Measurements from ENCODE around the gene FAM193A.
"Not testable (repeated sequence)": the region's sequence is repeated elsewhere in the genome, so short reads cannot be mapped to it uniquely, and the experiment has no call there.

The FAM193A gene

DNA sequence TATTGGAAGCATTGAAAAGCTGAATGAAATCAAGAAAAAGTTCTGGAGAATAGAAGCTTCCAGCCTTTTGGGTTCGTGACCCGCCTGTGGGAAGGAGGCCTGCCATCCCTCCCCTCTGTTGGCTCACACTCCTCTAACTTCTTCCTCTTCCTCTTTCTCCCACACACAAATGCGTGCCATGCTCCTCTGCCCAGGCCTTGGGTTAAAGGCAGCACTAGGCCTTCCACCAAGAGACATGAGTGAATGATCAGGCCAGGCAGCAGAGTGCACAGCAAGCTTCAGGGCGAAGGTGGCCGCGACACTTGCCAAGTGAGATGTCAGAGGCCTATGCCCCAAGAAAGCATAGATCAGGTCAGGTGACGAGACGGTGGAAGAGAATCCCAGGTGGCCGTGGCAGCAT is 38.4 kb downstream of the FAM193A start:
- H3K4me3 Mint-ChIP-seq = no peak overlapping the region

DNA sequence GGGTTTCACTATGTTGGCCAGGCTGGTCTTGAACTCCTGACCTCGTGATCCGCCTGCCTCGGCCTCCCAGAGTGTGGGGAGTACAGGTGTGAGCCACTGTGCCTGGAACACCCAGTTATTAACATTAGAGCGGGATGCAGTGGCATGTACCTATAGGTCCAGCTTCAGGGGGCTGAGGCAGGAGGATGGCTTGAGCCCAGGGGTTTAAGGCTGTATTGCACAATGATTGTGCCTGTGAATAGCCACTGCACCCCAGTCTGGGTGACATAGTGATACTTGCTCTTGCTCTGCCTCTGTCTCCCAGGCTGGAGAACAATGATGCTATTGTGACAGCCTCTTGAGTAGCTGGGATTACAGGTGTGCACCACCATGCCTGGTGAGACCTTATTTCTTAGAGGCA is 39.8 kb downstream of the FAM193A start:
- Mint-ChIP-seq H3K27ac (no peak overlapping the region), H3K36me3 (ENCODE audit: low read depth) (peaks cover 32% of the 10 kb centered on the region)

More for the DNA sequence above, 38.4 kb downstream of the FAM193A start:
- H3K36me3 Mint-ChIP-seq (ENCODE audit: low read depth) = peaks cover 27% of the 10 kb centered on the region
- H3K27me3 Mint-ChIP-seq = no peaks in the 10 kb centered on the region
- no peak overlapping the region for H3K27ac Mint-ChIP-seq
- H3K4me1 Mint-ChIP-seq (ENCODE audit: low read depth) = peaks cover 62% of the 10 kb centered on the region
- no peaks in the 10 kb centered on the region for H3K9me3 Mint-ChIP-seq
- DNase-seq = peak; percentile 21

DNA sequence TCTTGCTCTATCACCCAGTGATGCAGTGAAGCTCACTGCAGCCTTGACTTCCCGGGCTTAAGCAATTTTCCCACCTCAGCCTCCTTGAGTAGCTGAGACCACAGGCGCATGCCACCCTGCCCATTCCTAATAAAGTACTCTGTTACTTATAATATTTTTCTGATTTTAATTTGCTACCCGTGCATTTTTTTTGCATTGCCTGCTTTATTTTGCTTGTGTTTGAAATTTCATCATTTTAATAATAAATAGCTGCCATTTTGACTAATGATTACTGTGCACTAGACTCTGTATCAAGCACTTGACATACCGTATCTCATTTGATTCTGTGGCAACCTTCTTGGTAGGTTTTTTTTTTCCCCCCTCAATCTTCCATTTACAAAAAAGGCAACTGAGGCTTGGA is 41.7 kb downstream of the FAM193A start:
- no peak for DNase-seq
- Mint-ChIP-seq H3K27ac (no peak overlapping the region), H3K27me3 (no peaks in the 10 kb centered on the region), H3K4me1 (ENCODE audit: low read depth) (peaks cover 54% of the 10 kb centered on the region), H3K36me3 (ENCODE audit: low read depth) (peaks cover 32% of the 10 kb centered on the region), H3K4me3 (no peak overlapping the region), H3K9me3 (no peaks in the 10 kb centered on the region)

More for the DNA sequence above, 39.8 kb downstream of the FAM193A start:
- Mint-ChIP-seq H3K4me3 (no peak overlapping the region), H3K4me1 (ENCODE audit: low read depth) (peaks cover 56% of the 10 kb centered on the region), H3K9me3 (no peaks in the 10 kb centered on the region), H3K27me3 (no peaks in the 10 kb centered on the region)
- peak; percentile 11 for DNase-seq

DNA sequence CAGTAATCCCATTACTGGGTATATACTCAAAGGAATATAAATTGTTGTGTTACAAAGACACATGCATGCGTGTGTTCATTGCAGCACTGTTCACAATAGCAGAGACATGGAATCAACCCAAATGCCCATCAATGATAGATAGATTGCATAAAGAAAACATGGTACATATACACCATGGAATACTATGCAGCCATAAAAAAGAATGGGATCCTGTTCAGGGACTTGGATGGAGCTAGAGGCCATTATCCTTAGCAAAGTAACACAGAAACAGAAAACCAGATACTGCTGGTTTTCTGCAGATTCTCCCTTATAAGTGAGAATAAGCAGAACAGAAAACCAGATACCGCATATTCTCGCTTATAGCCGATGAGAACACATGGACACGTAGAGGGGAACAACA is 43.5 kb downstream of the FAM193A start:
- Mint-ChIP-seq H3K4me1 (ENCODE audit: low read depth) (peaks cover 47% of the 10 kb centered on the region), H3K4me3 (no peak overlapping the region), H3K27ac (no peak overlapping the region)

DNA sequence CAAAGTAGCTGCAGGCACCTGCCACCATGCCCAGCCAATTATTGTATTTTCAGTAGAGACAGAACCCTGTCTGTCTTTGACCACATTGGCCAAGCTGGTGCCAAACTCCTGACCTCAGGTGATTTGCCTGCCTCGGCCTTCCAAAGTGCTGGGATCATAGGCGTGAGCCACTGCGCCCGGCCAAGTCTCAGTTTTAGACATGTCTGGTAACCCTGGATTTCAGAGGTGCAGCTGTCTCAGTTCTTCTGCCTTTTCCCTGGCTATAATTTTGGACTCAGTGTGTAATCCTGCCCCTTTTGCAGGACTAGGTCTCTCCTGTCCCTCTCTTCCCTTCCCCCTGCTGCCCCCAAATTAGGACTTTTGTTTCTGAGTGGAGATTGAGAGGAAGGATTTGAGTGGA is 46.6 kb downstream of the FAM193A start:
- no peaks in the 10 kb centered on the region for H3K9me3 Mint-ChIP-seq
- H3K4me3 Mint-ChIP-seq = no peak overlapping the region
- no peak overlapping the region for H3K27ac Mint-ChIP-seq
- no peaks in the 10 kb centered on the region for H3K27me3 Mint-ChIP-seq
- peaks cover 50% of the 10 kb centered on the region for H3K4me1 Mint-ChIP-seq (ENCODE audit: low read depth)
- DNase-seq = peak; percentile 7
- H3K36me3 Mint-ChIP-seq (ENCODE audit: low read depth) = peaks cover 11% of the 10 kb centered on the region

More for the DNA sequence above, 43.5 kb downstream of the FAM193A start:
- Mint-ChIP-seq H3K27me3 (no peaks in the 10 kb centered on the region), H3K9me3 (no peaks in the 10 kb centered on the region), H3K36me3 (ENCODE audit: low read depth) (peaks cover 25% of the 10 kb centered on the region)
- DNase-seq = no peak

DNA sequence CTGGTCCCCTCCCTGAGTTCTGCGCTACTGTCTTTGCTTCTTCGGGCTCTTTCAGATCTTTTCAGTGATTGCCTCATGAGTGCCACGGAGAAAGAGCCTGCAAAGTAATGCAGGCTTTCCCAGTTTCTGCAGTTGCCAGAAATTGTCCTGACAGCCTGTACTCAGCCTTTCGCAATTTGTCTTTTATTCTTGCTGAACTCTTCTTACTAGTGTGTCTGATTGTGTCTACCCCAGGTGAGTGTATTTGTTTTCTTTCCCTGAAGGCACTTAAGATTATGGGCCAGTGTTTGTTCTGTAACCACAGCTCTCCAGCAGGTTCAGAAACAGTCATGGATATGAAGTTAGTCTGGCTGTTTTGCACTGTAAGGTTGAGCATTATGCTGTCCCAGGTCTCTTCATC is 47.1 kb downstream of the FAM193A start:
- peak; percentile 8 for DNase-seq
- Mint-ChIP-seq H3K27ac (no peak overlapping the region), H3K36me3 (ENCODE audit: low read depth) (peaks cover 11% of the 10 kb centered on the region), H3K27me3 (no peaks in the 10 kb centered on the region), H3K4me3 (no peak overlapping the region), H3K4me1 (ENCODE audit: low read depth) (peaks cover 55% of the 10 kb centered on the region), H3K9me3 (no peaks in the 10 kb centered on the region)

DNA sequence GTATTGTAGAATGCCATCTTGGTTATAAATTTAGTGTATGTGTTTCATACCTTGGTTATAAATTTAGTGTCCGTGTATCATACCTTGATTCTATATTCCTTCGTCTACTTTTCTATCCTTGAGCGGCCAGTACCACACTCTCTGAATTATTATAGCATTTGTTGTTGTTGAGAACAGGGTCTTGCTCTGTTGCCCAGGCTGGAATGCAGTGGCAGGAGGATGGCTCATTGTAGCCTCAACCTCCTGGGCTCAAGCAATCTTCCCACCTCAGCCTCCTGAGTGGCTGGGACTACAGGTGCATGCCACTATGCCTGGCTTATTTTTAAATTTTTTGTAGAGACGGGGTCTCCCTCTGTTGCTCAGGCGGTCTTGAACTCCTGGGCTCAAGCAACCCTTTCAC is 50.1 kb downstream of the FAM193A start:
- H3K9me3 Mint-ChIP-seq = no peaks in the 10 kb centered on the region
- no peaks in the 10 kb centered on the region for H3K36me3 Mint-ChIP-seq (ENCODE audit: low read depth)
- H3K4me3 Mint-ChIP-seq = no peak overlapping the region
- DNase-seq = peak; percentile 8
- H3K4me1 Mint-ChIP-seq (ENCODE audit: low read depth) = peaks cover 65% of the 10 kb centered on the region
- H3K27ac Mint-ChIP-seq = peak overlapping the region; percentile 1
- H3K27me3 Mint-ChIP-seq = no peaks in the 10 kb centered on the region

DNA sequence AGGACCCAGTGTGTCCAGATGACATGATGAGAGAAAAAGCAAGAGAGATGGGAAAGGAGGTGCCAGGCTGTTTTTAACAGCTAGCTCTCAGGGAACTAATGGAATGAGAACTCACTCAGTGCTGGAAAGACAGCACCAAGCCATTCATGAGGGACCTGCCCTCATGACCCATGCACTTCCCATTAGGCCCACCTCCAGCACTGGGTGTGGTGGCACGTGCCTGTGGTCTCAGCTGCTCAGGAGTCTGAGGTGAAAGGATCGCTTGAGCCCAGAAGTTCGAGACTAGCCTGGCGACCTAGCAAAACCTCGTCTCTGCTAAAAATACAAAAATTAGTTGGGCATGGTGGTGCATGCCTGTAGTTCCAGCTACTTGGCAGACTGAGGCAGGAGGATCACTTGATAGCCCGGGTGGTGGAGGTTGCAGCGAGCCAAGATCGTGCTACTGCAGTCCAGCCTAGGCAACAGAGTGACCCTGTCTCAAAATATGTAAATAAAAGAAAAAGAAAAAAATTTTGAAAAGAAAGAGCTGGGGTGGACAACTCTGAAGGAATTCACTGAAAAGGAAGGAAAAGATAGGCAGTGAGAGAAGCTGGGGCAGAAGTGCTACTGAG is 50.9 kb downstream of the FAM193A start:
- no peaks in the 10 kb centered on the region for H3K9me3 Mint-ChIP-seq
- no peaks in the 10 kb centered on the region for H3K36me3 Mint-ChIP-seq (ENCODE audit: low read depth)
- H3K27me3 Mint-ChIP-seq = no peaks in the 10 kb centered on the region
- peaks cover 61% of the 10 kb centered on the region for H3K4me1 Mint-ChIP-seq (ENCODE audit: low read depth)
- H3K27ac Mint-ChIP-seq = peak overlapping the region; percentile 17
- H3K4me3 Mint-ChIP-seq = no peak overlapping the region
- DNase-seq = peak; percentile 16

DNA sequence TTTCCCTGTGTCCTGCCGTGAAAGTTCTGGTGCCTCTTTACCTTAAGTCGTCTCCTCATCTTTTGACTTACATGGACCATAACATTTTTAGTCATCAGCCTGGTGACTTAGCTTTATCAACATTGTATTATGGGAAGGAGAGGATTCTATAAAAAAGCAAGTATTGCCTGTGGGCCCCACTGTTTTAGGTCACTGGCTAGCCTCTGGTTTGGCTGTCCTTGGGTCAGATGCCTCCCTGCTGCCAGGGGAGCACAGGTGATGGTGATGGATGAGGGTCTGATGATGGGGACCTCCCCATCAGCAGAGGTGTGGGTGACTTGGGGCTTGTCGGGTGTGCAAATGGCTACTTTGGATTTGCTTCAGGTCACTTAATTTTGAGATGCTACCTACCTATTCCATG is 51.8 kb downstream of the FAM193A start:
- Mint-ChIP-seq H3K27ac (peak overlapping the region; percentile 17), H3K4me3 (no peak overlapping the region), H3K9me3 (no peaks in the 10 kb centered on the region), H3K4me1 (ENCODE audit: low read depth) (peaks cover 61% of the 10 kb centered on the region), H3K36me3 (ENCODE audit: low read depth) (no peaks in the 10 kb centered on the region), H3K27me3 (no peaks in the 10 kb centered on the region)
- DNase-seq = peak; percentile 18

DNA sequence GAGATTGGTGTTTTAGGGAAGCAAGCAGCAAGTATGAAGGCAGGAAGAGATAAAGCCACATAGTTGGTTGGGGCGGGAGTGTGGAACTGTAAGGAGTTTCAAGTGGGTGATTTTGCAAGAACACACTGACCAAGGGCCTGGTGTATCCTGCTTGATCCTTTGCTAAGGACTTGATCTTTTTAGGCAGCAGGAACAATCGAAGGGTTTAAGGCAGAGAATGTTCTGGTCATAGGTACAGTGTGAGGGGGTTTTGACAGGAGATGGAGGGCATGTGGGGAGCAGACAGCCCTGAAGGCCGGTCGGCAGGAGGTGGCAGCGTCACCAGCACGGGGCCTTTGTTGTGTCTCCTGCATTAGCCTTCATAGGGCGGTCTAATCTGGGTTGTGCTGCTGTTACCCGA is 54.7 kb downstream of the FAM193A start:
- H3K9me3 Mint-ChIP-seq = no peaks in the 10 kb centered on the region
- H3K27ac Mint-ChIP-seq = peak overlapping the region; percentile 69
- H3K4me1 Mint-ChIP-seq (ENCODE audit: low read depth) = peaks cover 70% of the 10 kb centered on the region
- H3K36me3 Mint-ChIP-seq (ENCODE audit: low read depth) = peaks cover 7% of the 10 kb centered on the region
- H3K27me3 Mint-ChIP-seq = no peaks in the 10 kb centered on the region
- no peak overlapping the region for H3K4me3 Mint-ChIP-seq
- peak; percentile 26 for DNase-seq

DNA sequence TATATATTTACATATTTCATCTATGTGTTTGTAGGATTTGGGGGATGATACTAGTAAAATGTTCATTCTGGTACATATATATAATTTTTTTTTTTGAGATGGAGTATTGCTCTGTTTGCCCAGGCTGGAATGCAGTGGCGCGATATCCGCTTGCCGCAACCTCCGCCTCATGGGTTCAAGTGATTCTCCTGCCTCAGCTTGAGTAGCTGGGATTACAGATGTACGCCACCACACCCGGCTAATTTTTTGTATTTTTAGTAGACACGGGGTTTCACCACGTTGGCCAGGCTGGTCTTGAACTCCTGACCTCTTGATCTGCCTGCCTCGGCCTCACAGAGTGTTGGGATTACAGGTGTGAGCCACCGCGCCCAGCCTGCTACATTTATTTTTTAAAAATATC is 55.6 kb downstream of the FAM193A start:
- not testable (repeated sequence) for H3K4me3 Mint-ChIP-seq, H3K9me3 Mint-ChIP-seq, H3K27me3 Mint-ChIP-seq, H3K27ac Mint-ChIP-seq
- peak; percentile 6 for DNase-seq
- Mint-ChIP-seq H3K36me3 (ENCODE audit: low read depth) (peaks cover 16% of the 10 kb centered on the region), H3K4me1 (ENCODE audit: low read depth) (peaks cover 69% of the 10 kb centered on the region)

DNA sequence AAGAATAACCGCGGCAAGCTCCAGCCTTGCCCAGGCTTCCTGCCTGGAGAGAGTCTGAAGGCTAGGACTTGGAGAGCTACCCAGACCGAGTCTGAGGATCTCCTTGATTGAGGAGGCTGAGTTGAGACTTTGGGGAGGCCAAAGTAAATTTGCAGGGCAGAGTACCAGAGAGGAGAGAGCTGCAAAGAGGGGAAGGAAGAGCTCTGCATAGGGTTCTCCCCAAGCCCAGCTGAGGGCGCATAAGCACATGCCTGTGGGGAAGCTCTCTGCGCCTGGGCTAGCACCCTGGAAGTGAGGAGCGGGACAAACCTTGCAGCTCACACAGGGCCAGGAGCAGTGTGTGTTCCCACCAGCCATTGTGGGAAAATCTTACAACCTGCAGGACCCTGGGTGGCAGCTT is 56.1 kb downstream of the FAM193A start:
- no peaks in the 10 kb centered on the region for H3K9me3 Mint-ChIP-seq
- peak; percentile 24 for DNase-seq
- peaks cover 21% of the 10 kb centered on the region for H3K36me3 Mint-ChIP-seq (ENCODE audit: low read depth)
- H3K4me3 Mint-ChIP-seq = no peak overlapping the region
- H3K27me3 Mint-ChIP-seq = no peaks in the 10 kb centered on the region
- peaks cover 73% of the 10 kb centered on the region for H3K4me1 Mint-ChIP-seq (ENCODE audit: low read depth)
- H3K27ac Mint-ChIP-seq = no peak overlapping the region

DNA sequence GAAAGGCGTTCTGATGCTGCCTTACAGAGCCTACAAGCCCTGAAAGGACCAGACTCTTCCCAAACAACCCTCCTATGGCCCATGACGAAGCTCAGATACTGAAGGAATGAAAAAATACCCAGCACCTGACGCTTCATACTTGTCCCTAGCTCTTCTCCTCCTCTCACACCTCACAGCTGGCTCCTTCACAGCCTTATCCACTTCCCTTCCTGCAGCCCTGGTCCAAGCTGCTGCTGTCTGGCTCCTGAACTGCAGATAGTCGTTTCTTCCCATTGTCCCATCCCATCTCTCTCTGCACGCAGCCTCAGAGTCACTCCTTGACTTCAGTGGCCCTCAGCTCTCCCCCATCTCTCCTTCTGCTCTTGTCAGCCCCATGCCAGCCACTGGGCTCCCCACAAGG is 56.6 kb downstream of the FAM193A start:
- peak overlapping the region; percentile 51 for H3K27ac Mint-ChIP-seq

DNA sequence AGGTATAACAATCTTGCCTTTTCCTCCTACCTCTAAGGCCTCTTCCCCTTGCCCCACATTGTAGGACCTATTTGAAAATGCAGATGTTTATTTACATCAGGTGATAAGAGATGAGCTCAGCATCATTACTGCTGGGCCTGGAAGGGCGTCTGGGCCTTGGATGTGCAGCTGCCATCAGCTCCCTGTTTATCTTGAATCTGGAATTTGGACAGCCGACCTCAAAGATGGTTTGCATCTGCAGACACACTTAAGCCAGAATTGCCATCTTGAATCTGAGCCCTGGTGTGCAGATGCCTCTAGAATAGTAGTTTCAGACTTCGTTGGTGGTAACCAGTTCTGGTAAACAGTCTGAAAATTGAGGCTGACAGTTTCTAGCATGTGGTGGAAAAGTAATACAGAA is 59.0 kb downstream of the FAM193A start:
- peak overlapping the region; percentile 27 for H3K27ac Mint-ChIP-seq
- H3K4me3 Mint-ChIP-seq = no peak overlapping the region
- no peaks in the 10 kb centered on the region for H3K9me3 Mint-ChIP-seq
- DNase-seq = no peak
- H3K27me3 Mint-ChIP-seq = no peaks in the 10 kb centered on the region
- H3K4me1 Mint-ChIP-seq (ENCODE audit: low read depth) = peaks cover 76% of the 10 kb centered on the region
- peaks cover 46% of the 10 kb centered on the region for H3K36me3 Mint-ChIP-seq (ENCODE audit: low read depth)

More for the DNA sequence above, 56.6 kb downstream of the FAM193A start:
- H3K4me3 Mint-ChIP-seq = no peak overlapping the region
- no peaks in the 10 kb centered on the region for H3K27me3 Mint-ChIP-seq
- peak; percentile 26 for DNase-seq
- peaks cover 26% of the 10 kb centered on the region for H3K36me3 Mint-ChIP-seq (ENCODE audit: low read depth)
- no peaks in the 10 kb centered on the region for H3K9me3 Mint-ChIP-seq
- H3K4me1 Mint-ChIP-seq (ENCODE audit: low read depth) = peaks cover 73% of the 10 kb centered on the region

DNA sequence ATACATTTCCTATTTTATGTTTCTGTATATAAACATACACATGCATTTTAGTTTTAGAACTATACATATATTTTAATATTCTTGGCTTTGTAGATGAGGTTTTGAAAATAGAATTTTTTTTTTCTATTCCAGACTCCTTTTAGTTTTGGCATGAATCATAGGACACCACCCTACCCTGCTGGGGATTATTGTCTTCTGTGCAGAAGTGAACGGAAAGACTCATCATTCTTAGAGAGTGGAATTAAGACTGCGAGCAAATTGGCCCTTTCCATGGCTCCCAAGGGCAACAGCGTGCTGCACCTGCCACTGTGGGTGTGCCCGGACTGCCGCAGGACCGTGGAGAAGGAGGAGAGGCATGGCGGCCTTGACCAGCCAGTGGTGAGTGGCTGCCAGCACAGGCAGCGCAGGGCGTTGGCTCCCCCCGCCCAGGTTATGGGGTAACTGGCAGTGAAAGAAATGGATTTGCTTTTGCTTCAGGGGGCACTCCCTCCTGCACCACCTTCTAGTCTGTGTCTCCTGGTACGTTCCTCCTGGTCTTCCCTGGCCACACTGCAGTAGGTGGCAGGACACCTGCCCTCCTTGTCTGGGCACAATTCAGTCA is 59.6 kb downstream of the FAM193A start:
- H3K9me3 Mint-ChIP-seq = no peaks in the 10 kb centered on the region
- no peak overlapping the region for H3K4me3 Mint-ChIP-seq
- peaks cover 75% of the 10 kb centered on the region for H3K4me1 Mint-ChIP-seq (ENCODE audit: low read depth)
- peaks cover 51% of the 10 kb centered on the region for H3K36me3 Mint-ChIP-seq (ENCODE audit: low read depth)
- peak; percentile 25 for DNase-seq
- H3K27me3 Mint-ChIP-seq = no peaks in the 10 kb centered on the region
- peak overlapping the region; percentile 62 for H3K27ac Mint-ChIP-seq
